CD4-positive, alpha-beta T cell (primary cell): ENCODE data around the gene CROCC. TPM values are rescaled to one million over a fixed set of nuclear protein-coding genes. Genes with fewer than 3 reads are reported as not detected.

ENCODE experiments used
- ATAC-seq: fragments of 200-7000 bp; cut with Tn5 transposase; one replicate; pipeline ENCODE4 v1.10.0; 2022; ENCODE audit warnings: mild to moderate bottlenecking; ENCODE audit not compliant: poor library complexity
- CTCF ChIA-PET: fragments of 350-600 bp; sonication (Branson Sonifier 250); formaldehyde crosslinking; loops from one replicate; lab custom pipeline; 2021; ENCODE audit warnings: antibody characterized with exemption, inconsistent platforms; lab: Charles Lee
- POLR2A ChIA-PET: fragments of 350-600 bp; sonication (Branson Sonifier 250); formaldehyde crosslinking; loops from one replicate; lab custom pipeline; 2021; ENCODE audit warnings: antibody characterized with exemption, inconsistent platforms; lab: Charles Lee
- DNase-seq, 14 experiments: peaks; one replicate each; pipeline ENCODE4 v3.0.0-alpha.2; 2013 to 2020; ENCODE audit warnings: mixed read lengths in 2 of 14
- H3K27ac ChIP-seq, 2 donors: one replicate each; pipeline versions ENCODE4 v1.5.1 to v1.7.0; 2013; ENCODE audit warnings: low read length in 2 of 2, low read depth in 1 of 2, mild to moderate bottlenecking in 1 of 2
- H3K27me3 ChIP-seq, 2 experiments: 1 replicate in 1 of 2; 2 replicates in 1 of 2; pipeline versions ENCODE4 v1.6.1 to v1.7.0; 2013; ENCODE audit warnings: low read length in 2 of 2, control low read depth in 1 of 2, mild to moderate bottlenecking in 1 of 2, moderate library complexity in 1 of 2; ENCODE audit not compliant: insufficient read depth in 2 of 2, control insufficient read depth in 1 of 2
- H3K36me3 ChIP-seq: one replicate; pipeline ENCODE4 v1.6.1; 2013; ENCODE audit warnings: low read length, control low read depth; ENCODE audit not compliant: insufficient read depth
- H3K4me1 ChIP-seq: one replicate; pipeline ENCODE4 v1.6.1; 2013; ENCODE audit warnings: low read length, control low read depth; ENCODE audit not compliant: insufficient read depth
- H3K4me3 ChIP-seq: one replicate; pipeline ENCODE4 v1.5.1; 2013; ENCODE audit warnings: mild to moderate bottlenecking, low read length, moderate library complexity
- H3K9me3 ChIP-seq, 2 experiments: 1 replicate in 1 of 2; 2 replicates in 1 of 2; pipeline versions ENCODE4 v1.6.1 to v1.7.0; 2013; ENCODE audit warnings: low read length in 2 of 2, mild to moderate bottlenecking in 2 of 2, control low read depth in 1 of 2, moderate library complexity in 1 of 2; ENCODE audit not compliant: control insufficient read depth in 1 of 2, insufficient read depth in 1 of 2
- H3K27ac Mint-ChIP-seq: one replicate; pipeline ENCODE4 v1.8.0; 2020; ENCODE audit warnings: mixed read lengths
- H3K27me3 Mint-ChIP-seq: one replicate; pipeline ENCODE4 v1.8.0; 2021; ENCODE audit warnings: mixed read lengths
- H3K36me3 Mint-ChIP-seq: one replicate; pipeline ENCODE4 v1.8.0; 2021; ENCODE audit warnings: low read depth, mixed read lengths
- H3K4me1 Mint-ChIP-seq: one replicate; pipeline ENCODE4 v1.8.0; 2021; ENCODE audit warnings: low read depth, mixed read lengths
- H3K4me3 Mint-ChIP-seq: one replicate; pipeline ENCODE4 v1.8.0; 2020; ENCODE audit warnings: mild to moderate bottlenecking, mixed read lengths
- H3K9me3 Mint-ChIP-seq: one replicate; pipeline ENCODE4 v1.8.0; 2020; ENCODE audit warnings: mixed read lengths
- CTCF ChIP-seq: fragments of 200-600 bp; IDR thresholded peaks from one replicate; pipeline ENCODE4 v1.8.0; 2022; ENCODE audit warnings: antibody characterized with exemption, mild to moderate bottlenecking
- intact Hi-C, 2 experiments: fragments of 100-400 bp; cut with DNase I in 1 of 2; cut with micrococcal nuclease in 1 of 2; formaldehyde crosslinking; loops; one replicate each; pipeline versions ENCODE4 v1.15.1 to v1.9.0; 2023 to 2025; cut with DNase I, micrococcal nuclease
- total RNA-seq, 174 experiments: library from RNA in 2 of 174; stranded (reverse) in 2 of 174; gene quantifications; one replicate each; pipeline ENCODE4 v1.2.3 and lab custom pipeline; 2021 to 2026

The CROCC gene
- total RNA-seq, 2 experiments from 2014 or later = 47.4 to 49.7 TPM

- Histone ChIP-seq H3K27me3 (peaks cover 7 to 16% of the 10 kb centered on the region in 2 experiments), H3K4me1 (peaks cover 14% of the 10 kb centered on the region), H3K4me3 (no peak overlapping the region), H3K9me3 (no peaks in the 10 kb centered on the region), H3K27ac (no peak overlapping the region), H3K36me3 (peaks cover 5% of the 10 kb centered on the region)
- Mint-ChIP-seq H3K27ac (no peak overlapping the region), H3K36me3 (peaks cover 6% of the 10 kb centered on the region), H3K4me1 (peaks cover 9% of the 10 kb centered on the region), H3K27me3 (peaks cover 21% of the 10 kb centered on the region), H3K4me3 (peak overlapping the region; percentile 40), H3K9me3 (no peaks in the 10 kb centered on the region)
- intact Hi-C loops = no loop called here
- CTCF ChIA-PET = no interaction called here
- DNase-seq (no peak), ATAC-seq (no peak)
- POLR2A ChIA-PET = no interaction called here
- no peak for TF ChIP-seq CTCF
Observed at GRCh38 chr1:16981269-16981849, 59.6 kb downstream of the CROCC start.

DNA sequence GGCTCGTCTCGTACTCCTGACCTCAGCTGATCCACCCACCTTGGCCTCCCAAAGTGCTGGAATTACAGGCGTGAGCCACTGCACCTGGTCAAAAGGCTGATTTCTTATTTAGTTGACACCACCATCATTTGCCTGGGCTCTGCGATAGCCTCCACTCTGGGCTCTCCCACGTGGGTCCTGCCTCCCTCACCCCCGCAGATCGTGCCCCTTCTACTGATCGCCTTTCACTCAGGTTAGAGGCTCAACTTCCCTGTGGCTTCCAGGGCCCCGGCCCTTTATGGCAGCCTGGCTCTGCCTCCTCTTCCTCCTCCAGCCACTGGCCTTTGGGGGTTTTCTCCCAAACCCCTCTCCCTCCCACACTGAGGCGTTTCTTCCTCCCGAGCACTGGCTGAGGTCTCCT, 61.2 kb downstream of the CROCC start:
- Mint-ChIP-seq H3K4me1 (peaks cover 9% of the 10 kb centered on the region), H3K27ac (no peak overlapping the region), H3K4me3 (no peak overlapping the region), H3K36me3 (peaks cover 18% of the 10 kb centered on the region), H3K27me3 (peaks cover 21% of the 10 kb centered on the region), H3K9me3 (no peaks in the 10 kb centered on the region)
- Histone ChIP-seq H3K27me3 (peaks cover 7 to 16% of the 10 kb centered on the region in 2 experiments), H3K4me1 (peaks cover 14% of the 10 kb centered on the region), H3K9me3 (no peaks in the 10 kb centered on the region), H3K36me3 (peaks cover 19% of the 10 kb centered on the region), H3K27ac (no peak overlapping the region), H3K4me3 (no peak overlapping the region)
- ATAC-seq (no peak), DNase-seq (no peak)
- POLR2A ChIA-PET = no interaction called here
- CTCF ChIA-PET = no interaction called here
- intact Hi-C loops = no loop called here
- TF ChIP-seq CTCF = no peak

DNA sequence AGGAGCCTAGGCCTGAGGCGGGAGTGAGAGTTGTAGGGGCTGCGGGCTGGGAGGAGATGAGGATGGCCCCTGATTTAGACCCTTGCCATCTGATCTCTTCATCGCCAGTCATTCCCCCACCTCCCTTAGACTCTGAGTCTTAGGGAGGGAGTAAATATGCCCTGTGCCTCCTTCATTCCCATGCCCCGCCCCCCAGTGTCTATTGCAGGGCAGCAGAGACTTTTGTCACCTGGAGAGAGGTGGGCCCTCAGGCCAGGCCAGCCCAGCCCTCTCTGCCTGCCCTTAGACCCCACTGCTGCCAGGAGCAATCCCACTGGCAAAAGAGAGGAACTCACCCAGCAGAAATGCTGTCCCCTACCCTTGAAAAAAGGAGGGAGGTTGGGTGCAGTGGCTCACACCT, 61.9 kb downstream of the CROCC start:
- DNase-seq = no peak
- H3K4me1 Mint-ChIP-seq = peaks cover 9% of the 10 kb centered on the region
- no peak overlapping the region for H3K4me3 ChIP-seq
- peaks cover 14% of the 10 kb centered on the region for H3K4me1 ChIP-seq
- H3K27ac ChIP-seq = no peak overlapping the region
- POLR2A ChIA-PET = no interaction called here
- TF ChIP-seq CTCF = no peak
- peaks cover 7 to 16% of the 10 kb centered on the region in 2 experiments for H3K27me3 ChIP-seq
- peaks cover 24% of the 10 kb centered on the region for H3K36me3 ChIP-seq
- CTCF ChIA-PET = no interaction called here
- no peak overlapping the region for H3K4me3 Mint-ChIP-seq
- H3K27me3 Mint-ChIP-seq = peaks cover 21% of the 10 kb centered on the region
- H3K27ac Mint-ChIP-seq = no peak overlapping the region
- no peaks in the 10 kb centered on the region for H3K9me3 Mint-ChIP-seq
- no peak for ATAC-seq
- H3K36me3 Mint-ChIP-seq = peaks cover 23% of the 10 kb centered on the region
- intact Hi-C loops = no loop called here
- H3K9me3 ChIP-seq = no peaks in the 10 kb centered on the region
